HG02623 (cell line): Measurements from ENCODE around the gene RAB3B.

Experiments
- ATAC-seq: cut with Tn5 transposase; IDR thresholded peaks from one replicate; pipeline ENCODE4 v1.9.1; 2021; ENCODE audit warnings: moderate library complexity; ENCODE audit not compliant: unreplicated experiment

Gene RAB3B

GRCh38 chr1:51957618-51958017 lies 32.9 kb downstream of the RAB3B start:
- ATAC-seq = no peak

GRCh38 chr1:51956528-51957509 lies 33.7 kb downstream of the RAB3B start:
- ATAC-seq = no peak

- no peak for ATAC-seq
These were observed 34.5 kb downstream of the RAB3B start for GRCh38 chr1:51955797-51956527.

- ATAC-seq = no peak
These were observed 35.7 kb downstream of the RAB3B start for GRCh38 chr1:51954783-51955182.

- no peak for ATAC-seq
These were observed 37.4 kb downstream of the RAB3B start for GRCh38 chr1:51953079-51953478.

GRCh38 chr1:51952638-51953037 lies 37.9 kb downstream of the RAB3B start:
- ATAC-seq = no peak

- no peak for ATAC-seq
These were observed 39.8 kb downstream of the RAB3B start for GRCh38 chr1:51950701-51951100.

- ATAC-seq = no peak
These were observed 41.3 kb downstream of the RAB3B start for GRCh38 chr1:51949014-51949702.

GRCh38 chr1:51948491-51948915 lies 42.0 kb downstream of the RAB3B start:
- no peak for ATAC-seq

GRCh38 chr1:51946300-51946699 lies 44.2 kb downstream of the RAB3B start:
- ATAC-seq = no peak

- no peak for ATAC-seq
These were observed 44.9 kb downstream of the RAB3B start for GRCh38 chr1:51945591-51945990.

GRCh38 chr1:51942281-51942680 lies 48.2 kb downstream of the RAB3B start:
- no peak for ATAC-seq

GRCh38 chr1:51941528-51941927 lies 49.0 kb downstream of the RAB3B start:
- ATAC-seq = no peak

- ATAC-seq = no peak
These were observed 53.4 kb downstream of the RAB3B start for GRCh38 chr1:51937112-51937511.

GRCh38 chr1:51936531-51936930 lies 54.0 kb downstream of the RAB3B start:
- ATAC-seq = no peak

GRCh38 chr1:51933344-51933743 lies 57.2 kb downstream of the RAB3B start:
- ATAC-seq = no peak

- ATAC-seq = no peak
These were observed 60.2 kb downstream of the RAB3B start for GRCh38 chr1:51930329-51930728.

GRCh38 chr1:51928896-51929295 lies 61.6 kb downstream of the RAB3B start:
- no peak for ATAC-seq

- no peak for ATAC-seq
These were observed 63.5 kb downstream of the RAB3B start for GRCh38 chr1:51927029-51927428.

- ATAC-seq = no peak
These were observed 64.2 kb downstream of the RAB3B start for GRCh38 chr1:51926171-51926812.

GRCh38 chr1:51924455-51924854 lies 66.0 kb downstream of the RAB3B start:
- no peak for ATAC-seq
